Measurements from ENCODE around the gene SUN2. TPM values are rescaled to one million over a fixed set of nuclear protein-coding genes. Genes with fewer than 3 reads are reported as not detected.

SUN2 gene
- polyA plus RNA-seq, 1 donor from 2014 or later, result 172 TPM

GRCh38 chr22:38761202-38762162 lies 5.7 kb upstream of the SUN2 start:
- Histone ChIP-seq H2AFZ (ENCODE audit: low read depth, low read length) (no peak overlapping the region), H3K9me2 (ENCODE audit: insufficient read depth, low read length) (no peaks in the 10 kb centered on the region), H3K9me3 (ENCODE audit: low read length) (no peaks in the 10 kb centered on the region), H3F3A (ENCODE audit: insufficient read depth, low read length, poor library complexity, severe bottlenecking) (no peaks in the 10 kb centered on the region), H4K20me1 (ENCODE audit: insufficient read depth) (no peaks in the 10 kb centered on the region), H3K9ac (ENCODE audit: low read length) (peak overlapping the region; percentile 6), H3K27me3 (ENCODE audit: insufficient read depth, low read depth, low read length) (no peaks in the 10 kb centered on the region), H3K27ac (ENCODE audit: low read length) (no peak overlapping the region), H3K36me3 (ENCODE audit: insufficient read depth, low read length) (no peaks in the 10 kb centered on the region), H3K4me3 (ENCODE audit: low read length) (no peak overlapping the region), H3K4me2 (ENCODE audit: low read length) (no peak overlapping the region), H3K79me2 (replicated peaks; ENCODE audit: insufficient read depth, low read length) (no peaks in the 10 kb centered on the region)
- no peak for TF ChIP-seq REST (IDR thresholded peaks at IDR 0.05; ENCODE audit: borderline replicate concordance)
- no peak for TF ChIP-seq MXI1 (conservative IDR thresholded peaks at IDR 0.05; ENCODE audit: poor library complexity, severe bottlenecking)
- no peak for TF ChIP-seq EP300 (conservative IDR thresholded peaks at IDR 0.05; ENCODE audit: poor library complexity, severe bottlenecking)
- TF ChIP-seq EZH2 (IDR thresholded peaks at IDR 0.05; ENCODE audit: borderline replicate concordance, insufficient read depth, low read length, poor library complexity, severe bottlenecking), result no peak
- no peak for TF ChIP-seq SMC3 (conservative IDR thresholded peaks at IDR 0.05; ENCODE audit: poor library complexity)
- TF ChIP-seq TAF1 (IDR thresholded peaks at IDR 0.05; ENCODE audit: low read depth), result no peak
- no peak for TF ChIP-seq POLR2AphosphoS5 (IDR thresholded peaks at IDR 0.05)
- no peak for TF ChIP-seq RAD21 (conservative IDR thresholded peaks at IDR 0.05)
- TF ChIP-seq CTCF (IDR thresholded peaks at IDR 0.05; ENCODE audit: poor library complexity, severe bottlenecking), result no peak

- TF ChIP-seq REST (IDR thresholded peaks at IDR 0.05; ENCODE audit: borderline replicate concordance) (no peak), POLR2AphosphoS5 (IDR thresholded peaks at IDR 0.05) (no peak), TAF1 (IDR thresholded peaks at IDR 0.05; ENCODE audit: low read depth) (no peak), SMC3 (conservative IDR thresholded peaks at IDR 0.05; ENCODE audit: poor library complexity) (no peak), EZH2 (IDR thresholded peaks at IDR 0.05; ENCODE audit: borderline replicate concordance, insufficient read depth, low read length, poor library complexity, severe bottlenecking) (no peak)
- H3K4me3 ChIP-seq (ENCODE audit: low read length), result no peak overlapping the region
- H3K9me3 ChIP-seq (ENCODE audit: low read length), result no peaks in the 10 kb centered on the region
- H3K9me2 ChIP-seq (ENCODE audit: insufficient read depth, low read length), result no peaks in the 10 kb centered on the region
- no peaks in the 10 kb centered on the region for H3F3A ChIP-seq (ENCODE audit: insufficient read depth, low read length, poor library complexity, severe bottlenecking)
- H2AFZ ChIP-seq (ENCODE audit: low read depth, low read length), result no peak overlapping the region
- H3K36me3 ChIP-seq (ENCODE audit: insufficient read depth, low read length), result no peaks in the 10 kb centered on the region
- H4K20me1 ChIP-seq (ENCODE audit: insufficient read depth), result no peaks in the 10 kb centered on the region
- H3K27me3 ChIP-seq (ENCODE audit: insufficient read depth, low read depth, low read length), result no peaks in the 10 kb centered on the region
- H3K9ac ChIP-seq (ENCODE audit: low read length), result peak overlapping the region; percentile 6
- H3K27ac ChIP-seq (ENCODE audit: low read length), result no peak overlapping the region
- H3K4me2 ChIP-seq (ENCODE audit: low read length), result no peak overlapping the region
- no peaks in the 10 kb centered on the region for H3K79me2 ChIP-seq (replicated peaks; ENCODE audit: insufficient read depth, low read length)
These were observed 4.8 kb upstream of the SUN2 start for GRCh38 chr22:38760477-38761201.

All from neural cell (in vitro differentiated cells).